ENCODE results near the gene TEX52.

TEX52 gene

DNA sequence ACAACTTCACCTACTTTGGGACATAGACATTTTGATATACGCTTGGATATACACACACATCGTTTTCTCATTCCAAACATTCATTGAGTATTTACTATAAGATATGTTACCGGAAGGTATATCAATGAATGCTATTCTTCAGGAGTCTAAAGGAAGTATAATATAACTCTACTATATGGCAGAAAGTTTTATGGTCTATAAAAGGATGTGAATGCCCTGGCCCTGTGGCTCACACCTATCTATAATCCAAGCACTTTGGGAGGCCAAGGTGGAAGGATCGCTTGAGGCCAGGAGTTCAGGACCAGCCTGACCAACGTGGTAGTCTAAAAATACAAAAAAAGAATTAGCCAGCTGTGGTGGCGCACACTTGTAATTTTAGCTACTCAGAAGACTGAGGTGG is 27.6 kb downstream of the TEX52 start:
- DNase-seq (ENCODE audit: low read depth): no peak
- no peak overlapping the region for H3K4me3 ChIP-seq (ENCODE audit: low read depth, low read length)
- no peak for TF ChIP-seq MYC (IDR thresholded peaks at IDR 0.05; ENCODE audit: low read depth, low read length)
- no peak for TF ChIP-seq CTCF (IDR thresholded peaks at IDR 0.05; ENCODE audit: low read depth, low read length)
- no peak for TF ChIP-seq POLR2A (IDR thresholded peaks at IDR 0.05; ENCODE audit: extremely low read depth, insufficient read length)
- TF ChIP-seq, protein P1, sequence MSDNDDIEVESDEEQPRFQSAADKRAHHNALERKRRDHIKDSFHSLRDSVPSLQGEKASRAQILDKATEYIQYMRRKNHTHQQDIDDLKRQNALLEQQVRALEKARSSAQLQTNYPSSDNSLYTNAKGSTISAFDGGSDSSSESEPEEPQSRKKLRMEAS (IDR thresholded peaks at IDR 0.05; ENCODE audit: low read depth, low read length): no peak

DNA sequence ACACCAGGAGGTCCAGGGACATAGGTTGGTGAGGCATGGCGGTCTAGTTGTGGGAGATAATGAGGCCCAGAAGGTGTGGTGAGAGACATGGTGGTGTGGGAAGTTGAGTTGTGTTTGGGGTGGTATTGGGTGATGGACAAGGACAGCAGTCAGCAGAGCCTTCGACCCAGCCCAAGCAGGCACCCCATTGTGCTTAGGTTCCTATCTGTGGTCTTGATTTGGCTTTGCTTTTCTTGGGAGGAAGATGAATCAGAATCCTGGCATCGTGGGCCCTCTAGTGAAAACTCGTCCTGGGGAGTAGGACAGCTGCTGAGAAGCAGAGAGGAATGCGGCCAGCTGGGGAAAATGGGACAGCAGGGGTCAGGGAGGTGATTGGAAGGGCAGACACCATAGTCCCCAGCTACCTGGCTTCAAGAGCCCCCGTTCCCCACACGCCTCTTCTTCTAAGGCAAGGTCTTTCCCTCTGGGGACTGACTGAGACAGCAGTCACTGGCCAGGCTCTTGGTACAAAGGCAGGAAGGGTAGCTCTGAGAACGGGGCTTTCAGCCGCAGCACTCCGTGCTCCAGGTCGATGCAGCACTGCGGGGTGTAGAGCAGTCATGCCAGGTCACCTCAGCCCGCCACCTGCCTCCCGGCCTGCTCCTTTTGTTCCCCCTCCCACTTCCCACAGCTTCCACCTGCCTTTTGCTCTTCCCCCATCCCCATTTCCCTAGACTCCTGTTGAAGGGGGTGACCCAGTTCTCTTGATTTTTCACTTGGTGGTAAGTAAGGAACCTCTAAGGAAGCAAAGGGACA is 29.9 kb downstream of the TEX52 start:
- TF ChIP-seq, protein P1 (IDR thresholded peaks at IDR 0.05; ENCODE audit: low read depth, low read length): no peak
- no peak for TF ChIP-seq MYC (IDR thresholded peaks at IDR 0.05; ENCODE audit: low read depth, low read length)
- no peak for TF ChIP-seq POLR2A (IDR thresholded peaks at IDR 0.05; ENCODE audit: extremely low read depth, insufficient read length)
- TF ChIP-seq CTCF (IDR thresholded peaks at IDR 0.05; ENCODE audit: low read depth, low read length): no peak
- no peak overlapping the region for H3K4me3 ChIP-seq (ENCODE audit: low read depth, low read length)
- no peak for DNase-seq (ENCODE audit: low read depth)

- TF ChIP-seq CTCF (IDR thresholded peaks at IDR 0.05; ENCODE audit: low read depth, low read length) (no peak), MYC (IDR thresholded peaks at IDR 0.05; ENCODE audit: low read depth, low read length) (no peak)
- TF ChIP-seq, protein P1 (IDR thresholded peaks at IDR 0.05; ENCODE audit: low read depth, low read length): no peak
- no peak overlapping the region for H3K4me3 ChIP-seq (ENCODE audit: low read depth, low read length)
These were observed 30.8 kb downstream of the TEX52 start for GRCh38 chr12:2826036-2826435.

DNA sequence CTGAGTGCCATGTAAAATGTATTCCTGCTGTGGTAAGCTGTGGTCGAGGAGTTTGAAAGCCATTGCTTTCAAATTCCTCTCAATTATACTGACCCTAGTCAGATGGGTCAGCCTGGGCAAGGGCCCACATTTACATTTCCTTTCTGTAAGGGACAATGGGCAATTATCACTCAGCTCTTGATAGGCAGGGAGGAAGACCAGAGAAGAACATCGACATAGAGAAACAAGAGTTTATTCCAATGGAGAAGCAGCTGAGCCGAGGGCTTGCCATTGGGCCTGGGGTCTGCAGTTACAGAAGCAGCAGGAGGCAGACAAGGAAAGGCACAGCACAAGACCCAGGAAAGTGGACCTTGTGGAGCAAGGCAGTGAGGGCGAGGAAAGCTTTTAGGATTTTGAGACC is 31.7 kb downstream of the TEX52 start:
- TF ChIP-seq, protein P1 (IDR thresholded peaks at IDR 0.05; ENCODE audit: low read depth, low read length): no peak
- no peak for TF ChIP-seq MYC (IDR thresholded peaks at IDR 0.05; ENCODE audit: low read depth, low read length)
- TF ChIP-seq CTCF (IDR thresholded peaks at IDR 0.05; ENCODE audit: low read depth, low read length): no peak
- TF ChIP-seq POLR2A (IDR thresholded peaks at IDR 0.05; ENCODE audit: extremely low read depth, insufficient read length): no peak
- no peak overlapping the region for H3K4me3 ChIP-seq (ENCODE audit: low read depth, low read length)
- no peak for DNase-seq (ENCODE audit: low read depth)

More at GRCh38 chr12:2826036-2826435, 30.8 kb downstream of the TEX52 start:
- no peak for DNase-seq (ENCODE audit: low read depth)

- no peak overlapping the region for H3K4me3 ChIP-seq (ENCODE audit: low read depth, low read length)
- DNase-seq (ENCODE audit: low read depth): no peak
- no peak for TF ChIP-seq MYC (IDR thresholded peaks at IDR 0.05; ENCODE audit: low read depth, low read length)
- TF ChIP-seq CTCF (IDR thresholded peaks at IDR 0.05; ENCODE audit: low read depth, low read length): no peak
- TF ChIP-seq, protein P1 (IDR thresholded peaks at IDR 0.05; ENCODE audit: low read depth, low read length): no peak
- no peak for TF ChIP-seq POLR2A (IDR thresholded peaks at IDR 0.05; ENCODE audit: extremely low read depth, insufficient read length)
These were observed 32.3 kb downstream of the TEX52 start for GRCh38 chr12:2824541-2824940.

Measured in NB4 (cell line).